Tibial nerve (tissue), 4 donors: ENCODE measurements around the gene RNF4.

Experiments used
- CTCF ChIP-seq, 5 experiments: fragments of 200-600 bp in 3 of 5; fragments of 450-650 bp in 2 of 5; sonication (generic) in 3 of 5; IDR thresholded peaks; one replicate each; pipeline ENCODE4 v1.5.1; 2016 to 2019; ENCODE audit warnings: antibody characterized with exemption in 5 of 5, mild to moderate bottlenecking in 3 of 5, moderate library complexity in 2 of 5
- EP300 ChIP-seq, 2 donors: sonication (generic); formaldehyde crosslinking; IDR thresholded peaks; one replicate each; pipeline ENCODE4 v1.6.1; 2017; ENCODE audit warnings: antibody characterized with exemption in 2 of 2, mild to moderate bottlenecking in 1 of 2
- POLR2A ChIP-seq, 2 donors: fragments of 450-650 bp; IDR thresholded peaks; one replicate each; pipeline ENCODE4 v1.6.1; 2017; ENCODE audit warnings: antibody characterized with exemption in 2 of 2, mild to moderate bottlenecking in 2 of 2, moderate library complexity in 2 of 2

- no peak for TF ChIP-seq POLR2A (IDR thresholded peaks at IDR 0.05)
- TF ChIP-seq CTCF (IDR thresholded peaks at IDR 0.05): no peak
- no peak for TF ChIP-seq EP300 (IDR thresholded peaks at IDR 0.05)
Observed at GRCh38 chr4:2442175-2442993, 26.5 kb upstream of the RNF4 start.
